Kidney epithelial cell (primary cell): ENCODE measurements around the gene EXOSC3. TPM values are rescaled to one million over a fixed set of nuclear protein-coding genes. Genes with fewer than 3 reads are reported as not detected.

ENCODE experiments used
- total RNA-seq: library from RNA; depleted of rRNA; stranded (reverse); fragments of >200 nt; gene quantifications from 2 replicates; pipeline ENCODE4 v1.2.3, GENCODE V29; 2015

The EXOSC3 gene
- total RNA-seq, 1 donor from 2014 or later: 27.6 TPM

Other genes with a start within 250 kb of the EXOSC3 start
- gene FBXO10, start 208.7 kb downstream of the EXOSC3 start, total RNA-seq: 13.2 and 16.9 TPM in 2 replicates
- 111 and 127 TPM in 2 replicates for gene TOMM5, start 192.5 kb downstream of the EXOSC3 start, total RNA-seq
- 0.04 TPM in 1 of 2 replicates, not detected in the other for gene FRMPD1, start 134.1 kb downstream of the EXOSC3 start, total RNA-seq
- gene TRMT10B, start 31.3 kb downstream of the EXOSC3 start, total RNA-seq: 3.5 and 4.2 TPM in 2 replicates
- gene DCAF10, start 15.7 kb upstream of the EXOSC3 start, total RNA-seq: 20.7 and 21.6 TPM in 2 replicates
- gene SLC25A51, start 119.1 kb upstream of the EXOSC3 start, total RNA-seq: 36.8 and 53.5 TPM in 2 replicates